ENCODE data around the gene KCNJ6. TPM values are rescaled to one million over a fixed set of nuclear protein-coding genes. Genes with fewer than 3 reads are reported as not detected.
A peak's percentile ranks its signal among the peaks of the same experiment; 100 is the strongest.
"Not testable (repeated sequence)": the region's sequence is repeated elsewhere in the genome, so short reads cannot be mapped to it uniquely, and the experiment has no call there.

KCNJ6 gene
- total and polyA plus RNA-seq, 2 donors from 2014 or later: 0.06 TPM; not detected in 1

DNA sequence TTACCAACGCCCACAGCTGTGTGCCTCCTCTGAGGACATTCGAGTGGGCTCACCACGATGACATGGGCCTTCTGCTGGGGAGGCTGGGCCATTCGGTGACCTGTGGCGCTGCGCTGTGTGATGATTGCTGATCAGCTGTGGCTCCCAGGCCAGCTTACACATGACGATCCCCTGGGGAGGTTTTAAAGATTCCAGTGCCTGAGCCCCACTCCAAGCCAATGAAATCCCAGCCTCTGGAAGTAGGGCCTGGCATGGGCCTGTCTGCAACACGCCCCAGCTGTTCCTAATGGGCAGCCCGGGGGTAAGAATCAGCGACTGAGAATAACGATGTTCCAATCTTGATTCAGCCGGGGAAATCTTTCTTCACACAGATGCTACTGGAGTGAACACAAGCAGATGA, 153.7 kb downstream of the KCNJ6 start:
- Histone ChIP-seq H3K27ac (ENCODE audit: low read depth in 2 of 2, low read length in 2 of 2) (no peak overlapping the region), H3K36me3 (ENCODE audit: control insufficient read depth in 2 of 3, insufficient read depth in 3 of 3, low read length in 3 of 3) (no peaks in the 10 kb centered on the region), H3K4me1 (ENCODE audit: control insufficient read depth in 2 of 3, insufficient read depth in 2 of 3, low read depth in 1 of 3, low read length in 3 of 3) (no peaks in the 10 kb centered on the region), H3K9me3 (ENCODE audit: control insufficient read depth in 2 of 3, insufficient read depth in 1 of 3, low read length in 3 of 3) (no peaks in the 10 kb centered on the region), H3K4me3 (ENCODE audit: low read length in 3 of 3) (no peak overlapping the region), H3K27me3 (ENCODE audit: control insufficient read depth, insufficient read depth, low read length) (no peaks in the 10 kb centered on the region), H3K9ac (ENCODE audit: low read length in 3 of 3) (no peak overlapping the region)
- DNase-seq (no peak), FAIRE-seq (no peak)
- intact Hi-C loops (cut with DNase I): no loop called here
- TF ChIP-seq CTCF (IDR thresholded peaks at IDR 0.05; ENCODE audit: borderline replicate concordance, extremely low read depth, insufficient read depth): no peak

DNA sequence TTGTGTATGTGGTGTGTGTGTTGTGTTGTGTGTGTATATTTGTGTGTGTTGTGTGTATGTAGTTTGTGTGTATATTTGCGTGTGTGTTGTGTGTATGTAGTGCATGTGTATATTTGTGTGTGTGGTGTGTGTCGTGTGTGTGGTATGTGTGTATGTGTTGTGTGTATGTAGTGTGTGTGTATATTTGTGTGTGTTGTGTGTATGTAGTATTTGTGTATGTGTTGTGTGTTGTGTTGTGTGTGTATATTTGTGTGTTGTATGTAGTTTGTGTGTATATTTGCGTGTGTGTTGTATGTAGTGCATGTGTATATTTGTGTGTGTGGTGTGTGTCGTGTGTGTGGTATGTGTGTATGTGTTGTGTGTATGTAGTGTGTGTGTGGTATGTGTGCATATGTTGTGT, 154.9 kb downstream of the KCNJ6 start:
- FAIRE-seq; DNase-seq; intact Hi-C loops (cut with DNase I): not testable (repeated sequence)

DNA sequence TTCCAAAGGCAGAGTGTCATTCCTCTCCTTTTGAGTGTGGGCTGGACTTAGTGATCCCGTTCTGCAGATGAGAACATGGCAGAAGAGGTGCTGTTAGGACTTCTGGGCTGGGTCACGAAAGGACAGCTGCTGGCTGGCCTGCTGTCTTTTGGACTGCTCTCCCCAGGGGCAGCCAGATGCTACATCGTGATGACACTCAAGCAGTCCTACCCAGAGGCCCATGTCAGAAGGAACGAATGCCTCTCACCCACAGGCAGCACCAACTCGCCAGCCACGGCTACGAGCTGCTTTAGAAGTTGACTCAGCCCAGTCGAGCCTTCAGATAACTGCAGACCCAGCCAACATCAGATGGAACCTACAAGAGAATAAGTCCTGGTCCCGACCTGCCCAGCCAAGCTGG, 156.5 kb downstream of the KCNJ6 start:
- FAIRE-seq: no peak
- no peak for TF ChIP-seq CTCF (IDR thresholded peaks at IDR 0.05; ENCODE audit: borderline replicate concordance, extremely low read depth, insufficient read depth)
- H3K27ac ChIP-seq (ENCODE audit: low read depth in 2 of 2, low read length in 2 of 2): no peak overlapping the region
- H3K27me3 ChIP-seq (ENCODE audit: control insufficient read depth, insufficient read depth, low read length): no peaks in the 10 kb centered on the region
- H3K9ac ChIP-seq (ENCODE audit: low read length in 3 of 3): no peak overlapping the region
- no peak overlapping the region for H3K4me3 ChIP-seq (ENCODE audit: low read length in 3 of 3)
- intact Hi-C loops (cut with DNase I): no loop called here
- H3K9me3 ChIP-seq (ENCODE audit: control insufficient read depth in 2 of 3, insufficient read depth in 1 of 3, low read length in 3 of 3): no peaks in the 10 kb centered on the region
- DNase-seq: peak in 1 of 5 donors; percentile 7
- H3K4me1 ChIP-seq (ENCODE audit: control insufficient read depth in 2 of 3, insufficient read depth in 2 of 3, low read depth in 1 of 3, low read length in 3 of 3): no peaks in the 10 kb centered on the region
- H3K36me3 ChIP-seq (ENCODE audit: control insufficient read depth in 2 of 3, insufficient read depth in 3 of 3, low read length in 3 of 3): no peaks in the 10 kb centered on the region

More for the DNA sequence above, 154.9 kb downstream of the KCNJ6 start:
- H3K27me3 ChIP-seq (ENCODE audit: control insufficient read depth, insufficient read depth, low read length); H3K4me1 ChIP-seq (ENCODE audit: control insufficient read depth in 2 of 3, insufficient read depth in 2 of 3, low read depth in 1 of 3, low read length in 3 of 3); H3K9me3 ChIP-seq (ENCODE audit: control insufficient read depth in 2 of 3, insufficient read depth in 1 of 3, low read length in 3 of 3); H3K27ac ChIP-seq (ENCODE audit: low read depth in 2 of 2, low read length in 2 of 2); H3K36me3 ChIP-seq (ENCODE audit: control insufficient read depth in 2 of 3, insufficient read depth in 3 of 3, low read length in 3 of 3); H3K9ac ChIP-seq (ENCODE audit: low read length in 3 of 3): not testable (repeated sequence)
- peak overlapping the region in 1 of 3 donors; percentile 11 for H3K4me3 ChIP-seq (ENCODE audit: low read length in 3 of 3)

DNA sequence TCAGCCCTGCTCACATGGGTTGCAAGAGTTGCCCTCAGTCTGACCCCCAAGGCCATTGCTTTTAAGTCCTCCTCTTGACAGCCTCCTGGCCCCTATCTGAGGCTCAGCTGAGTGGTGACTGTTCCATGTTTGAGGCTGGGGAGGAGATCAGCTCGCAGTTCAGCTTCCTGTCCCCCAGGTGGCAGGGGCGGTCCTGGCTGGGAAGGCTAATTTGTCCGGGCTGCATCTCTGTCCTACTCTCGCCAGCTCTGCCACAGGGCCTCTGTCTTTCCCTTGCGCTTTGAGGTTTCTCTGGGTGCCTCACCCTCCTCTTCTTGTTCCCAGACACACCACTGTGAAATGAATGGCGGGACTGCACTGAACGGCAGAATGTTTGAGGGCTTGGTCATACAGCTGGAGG, 157.3 kb downstream of the KCNJ6 start:
- intact Hi-C loops (cut with DNase I): no loop called here
- no peaks in the 10 kb centered on the region for H3K4me1 ChIP-seq (ENCODE audit: control insufficient read depth in 2 of 3, insufficient read depth in 2 of 3, low read depth in 1 of 3, low read length in 3 of 3)
- no peaks in the 10 kb centered on the region for H3K36me3 ChIP-seq (ENCODE audit: control insufficient read depth in 2 of 3, insufficient read depth in 3 of 3, low read length in 3 of 3)
- H3K27me3 ChIP-seq (ENCODE audit: control insufficient read depth, insufficient read depth, low read length): no peaks in the 10 kb centered on the region
- no peak overlapping the region for H3K9ac ChIP-seq (ENCODE audit: low read length in 3 of 3)
- no peaks in the 10 kb centered on the region for H3K9me3 ChIP-seq (ENCODE audit: control insufficient read depth in 2 of 3, insufficient read depth in 1 of 3, low read length in 3 of 3)
- no peak for FAIRE-seq
- no peak overlapping the region for H3K4me3 ChIP-seq (ENCODE audit: low read length in 3 of 3)
- no peak overlapping the region for H3K27ac ChIP-seq (ENCODE audit: low read depth in 2 of 2, low read length in 2 of 2)
- peak in 4 of 5 donors; percentile 50 to 64 (median 58) for DNase-seq
- no peak for TF ChIP-seq CTCF (IDR thresholded peaks at IDR 0.05; ENCODE audit: borderline replicate concordance, extremely low read depth, insufficient read depth)

Measured in kidney (tissue), 14 donors.